Epithelial cell of proximal tubule (primary cell): ENCODE measurements around the gene CMPK2. TPM values are rescaled to one million over a fixed set of nuclear protein-coding genes. Genes with fewer than 3 reads are reported as not detected.

ENCODE experiments used
- DNase-seq: peaks from one replicate; pipeline ENCODE4 v3.0.0-alpha.2; 2011; ENCODE audit warnings: low read depth
- H3K4me3 ChIP-seq: 2 replicates; pipeline ENCODE4 v1.5.1; 2011; ENCODE audit warnings: low read depth, mild to moderate bottlenecking, low read length
- CTCF ChIP-seq: conservative IDR thresholded peaks from 2 replicates; pipeline ENCODE4 v1.5.1; 2012; ENCODE audit warnings: low read depth, mild to moderate bottlenecking, low read length
- total RNA-seq: library from RNA; depleted of rRNA; stranded (reverse); fragments of >200 nt; gene quantifications from 2 replicates; pipeline ENCODE4 v1.2.3, GENCODE V29; 2015

Gene CMPK2
- total RNA-seq, 1 donor from 2014 or later, result 4.6 TPM

GRCh38 chr2:6845312-6845711 is 20.4 kb downstream of the CMPK2 start:
- no peak overlapping the region for H3K4me3 ChIP-seq
- DNase-seq, result no peak
- TF ChIP-seq CTCF, result no peak

- no peak overlapping the region for H3K4me3 ChIP-seq
- no peak for DNase-seq
- no peak for TF ChIP-seq CTCF
Measured at GRCh38 chr2:6841537-6842287, 24.0 kb downstream of the CMPK2 start.

- no peak overlapping the region for H3K4me3 ChIP-seq
- TF ChIP-seq CTCF, result no peak
- DNase-seq, result no peak
Measured at GRCh38 chr2:6838673-6839319, 26.9 kb downstream of the CMPK2 start.

GRCh38 chr2:6835467-6835866 is 30.2 kb downstream of the CMPK2 start:
- TF ChIP-seq CTCF, result no peak
- no peak for DNase-seq

GRCh38 chr2:6834163-6834562 is 31.5 kb downstream of the CMPK2 start:
- TF ChIP-seq CTCF, result no peak
- no peak overlapping the region for H3K4me3 ChIP-seq
- no peak for DNase-seq

More at GRCh38 chr2:6835467-6835866, 30.2 kb downstream of the CMPK2 start:
- no peak overlapping the region for H3K4me3 ChIP-seq

- TF ChIP-seq CTCF, result no peak
- no peak overlapping the region for H3K4me3 ChIP-seq
- no peak for DNase-seq
Measured at GRCh38 chr2:6833300-6833604, 32.5 kb downstream of the CMPK2 start.
